Neural progenitor cell (in vitro differentiated cells): ENCODE measurements around the gene SCPEP1.

Experiments used
- EZH2phosphoT487 ChIP-seq: fragments of 200-600 bp; sonication (generic); IDR thresholded peaks from 2 replicates; pipeline ENCODE4 v1.6.1; 2017; ENCODE audit warnings: antibody characterized with exemption
- TF ChIP-seq, protein P1 (sequence below): fragments of 200-600 bp; sonication (generic); IDR thresholded peaks from 2 replicates; pipeline ENCODE4 v1.5.1; 2017; ENCODE audit warnings: antibody characterized with exemption, mild to moderate bottlenecking

DNA sequence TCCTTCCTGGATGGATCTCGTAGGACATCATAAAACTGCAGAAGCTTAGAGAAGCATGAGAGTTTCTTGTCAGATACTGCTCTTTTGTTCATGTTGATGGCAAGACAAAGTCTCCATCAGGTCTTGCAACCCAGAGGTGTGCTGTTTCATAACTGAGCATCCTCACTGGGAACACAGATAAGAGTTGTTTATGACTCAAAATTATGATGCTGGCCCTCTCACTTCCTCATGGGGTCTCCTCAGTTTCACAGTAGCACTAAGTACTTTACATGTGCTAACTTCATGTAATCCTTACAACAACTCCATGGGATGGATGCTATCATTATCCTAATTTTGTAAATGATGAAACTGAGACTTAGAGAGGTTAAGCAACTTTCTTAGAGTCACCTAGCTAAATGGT, 14.4 kb downstream of the SCPEP1 start:
- TF ChIP-seq, protein P1, sequence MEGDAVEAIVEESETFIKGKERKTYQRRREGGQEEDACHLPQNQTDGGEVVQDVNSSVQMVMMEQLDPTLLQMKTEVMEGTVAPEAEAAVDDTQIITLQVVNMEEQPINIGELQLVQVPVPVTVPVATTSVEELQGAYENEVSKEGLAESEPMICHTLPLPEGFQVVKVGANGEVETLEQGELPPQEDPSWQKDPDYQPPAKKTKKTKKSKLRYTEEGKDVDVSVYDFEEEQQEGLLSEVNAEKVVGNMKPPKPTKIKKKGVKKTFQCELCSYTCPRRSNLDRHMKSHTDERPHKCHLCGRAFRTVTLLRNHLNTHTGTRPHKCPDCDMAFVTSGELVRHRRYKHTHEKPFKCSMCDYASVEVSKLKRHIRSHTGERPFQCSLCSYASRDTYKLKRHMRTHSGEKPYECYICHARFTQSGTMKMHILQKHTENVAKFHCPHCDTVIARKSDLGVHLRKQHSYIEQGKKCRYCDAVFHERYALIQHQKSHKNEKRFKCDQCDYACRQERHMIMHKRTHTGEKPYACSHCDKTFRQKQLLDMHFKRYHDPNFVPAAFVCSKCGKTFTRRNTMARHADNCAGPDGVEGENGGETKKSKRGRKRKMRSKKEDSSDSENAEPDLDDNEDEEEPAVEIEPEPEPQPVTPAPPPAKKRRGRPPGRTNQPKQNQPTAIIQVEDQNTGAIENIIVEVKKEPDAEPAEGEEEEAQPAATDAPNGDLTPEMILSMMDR = no peak
- TF ChIP-seq EZH2phosphoT487 = no peak
